ENCODE results near the gene GGA3.
"Not testable (repeated sequence)": the region's sequence is repeated elsewhere in the genome, so short reads cannot be mapped to it uniquely, and the experiment has no call there.

The GGA3 gene

DNA sequence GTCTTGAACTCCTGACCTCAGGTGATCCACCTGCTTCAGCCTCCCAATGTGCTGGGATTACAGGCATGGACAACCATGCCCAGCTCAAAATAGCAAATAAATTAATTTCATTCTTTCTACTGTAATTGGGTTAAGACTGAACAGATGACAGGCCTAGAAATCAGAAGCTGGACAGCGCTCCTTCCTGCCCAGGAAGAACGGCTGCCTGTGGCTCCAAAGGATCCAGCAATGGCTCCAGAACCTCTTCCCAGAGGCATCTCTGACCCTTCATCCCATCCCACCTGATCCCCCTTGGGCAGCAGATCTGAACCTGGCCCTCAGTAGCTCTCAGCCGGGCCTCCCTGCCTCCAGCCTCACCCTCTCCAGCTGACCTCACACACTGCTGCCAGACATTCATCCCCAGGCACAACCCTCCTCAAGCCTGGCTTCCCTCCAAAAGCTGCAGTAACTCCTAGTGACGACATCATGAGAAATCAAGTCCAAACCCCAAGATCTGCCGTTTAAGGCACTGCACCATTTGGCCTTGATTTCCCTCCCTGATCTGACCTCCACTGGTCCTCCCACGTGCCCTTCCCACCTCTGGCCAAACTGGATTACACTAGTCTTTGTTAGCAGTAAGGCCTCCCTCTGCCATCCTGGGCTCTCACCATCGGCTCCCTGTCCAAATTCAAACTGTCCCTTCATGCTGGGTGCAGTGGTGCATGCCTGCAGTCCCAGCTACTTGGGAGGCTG lies 12.7 kb upstream of the GGA3 start:
- no peak for DNase-seq

- DNase-seq = peak in 2 of 56 donors; percentile 4 to 16
Observed at GRCh38 chr17:75272848-75273184, 11.4 kb upstream of the GGA3 start.

DNA sequence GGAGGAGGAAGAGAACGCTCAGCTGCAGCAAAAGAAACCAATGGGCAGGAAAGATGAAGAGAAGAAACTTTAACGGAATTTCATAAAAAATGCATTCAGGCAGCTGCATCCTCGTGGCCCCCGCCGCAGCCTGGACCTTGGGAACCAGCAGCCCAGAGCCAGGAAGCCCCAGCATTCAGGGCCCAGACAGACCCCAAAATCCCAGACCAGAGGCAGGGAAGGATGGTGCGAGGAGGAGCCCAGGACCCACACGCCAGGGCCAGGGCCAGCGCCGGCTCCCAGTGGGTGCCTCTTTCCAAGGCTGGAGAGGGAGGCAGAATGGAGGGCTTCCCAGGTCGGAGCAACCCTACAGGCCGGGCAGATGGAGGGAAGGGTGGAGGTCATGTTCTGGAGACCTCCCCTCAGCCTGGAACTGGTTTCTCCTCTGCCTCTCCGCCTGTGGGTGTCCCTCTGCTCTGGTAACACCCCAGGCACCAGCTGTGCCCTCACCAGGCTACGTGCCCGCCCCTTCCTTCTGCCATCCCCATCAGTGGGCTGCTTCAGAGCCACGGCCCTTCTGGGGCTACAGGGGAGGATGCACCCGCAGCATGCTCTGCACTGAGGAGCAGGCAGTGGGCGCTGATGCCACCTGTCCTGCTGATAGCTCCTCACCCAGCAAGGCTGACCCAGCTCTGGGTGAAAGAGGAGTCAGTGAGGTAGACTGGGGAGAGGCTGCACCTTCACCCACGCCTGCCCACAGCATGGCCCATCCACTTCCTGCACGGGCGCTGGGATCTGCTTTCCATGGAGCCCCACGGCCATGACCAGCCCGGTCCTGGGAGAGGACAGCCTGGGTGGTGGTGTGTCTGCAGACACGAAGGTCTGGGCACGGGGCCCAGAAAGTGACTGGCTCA lies 10.8 kb upstream of the GGA3 start:
- peak in 24 of 56 donors; percentile 3 to 60 (median 26) for DNase-seq

DNA sequence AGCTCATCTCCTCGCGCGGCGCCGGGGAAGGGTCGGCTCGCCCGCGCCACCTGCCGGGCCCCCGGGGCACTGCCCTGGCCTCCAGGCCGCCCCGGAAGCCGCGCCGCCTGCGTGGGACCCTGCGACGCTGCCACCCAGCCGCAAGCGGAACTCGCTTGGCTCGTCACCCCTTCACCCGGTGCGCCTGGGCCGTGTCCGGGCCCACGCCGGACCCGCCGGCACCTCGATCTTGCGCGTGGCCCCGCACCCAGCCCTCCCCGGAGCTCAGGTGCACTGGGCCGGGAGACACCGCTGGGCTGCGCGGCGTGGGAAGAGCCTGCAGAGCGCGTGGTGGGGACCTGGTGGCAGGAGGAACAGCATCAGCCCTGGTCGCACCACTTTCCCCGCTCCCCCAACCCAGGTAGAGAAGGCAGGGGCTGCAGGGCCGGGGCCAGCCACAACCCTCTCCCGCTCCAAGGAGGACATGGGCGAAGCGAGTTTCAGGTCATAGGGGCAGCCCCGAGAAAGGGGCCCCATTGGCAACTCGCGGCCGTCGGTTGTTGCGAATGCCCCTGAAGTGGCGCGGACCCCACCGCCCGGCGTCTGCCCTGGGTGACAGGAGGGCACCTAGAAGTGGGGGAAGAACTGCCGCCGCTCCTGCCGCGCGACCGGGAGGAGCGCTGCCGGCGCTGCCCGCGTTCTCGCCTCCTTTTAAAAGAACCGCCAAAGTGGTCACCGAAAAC lies 10.0 kb upstream of the GGA3 start:
- DNase-seq = peak in 50 of 56 donors; percentile 17 to 86 (median 68)

GRCh38 chr17:75270966-75271232 lies 9.5 kb upstream of the GGA3 start, which contains the start of gene MIF4GD:
MIF4GD (minus strand) TSS chr17:75271231; CDS start chr17:75270195, 1,036 bp downstream.
- DNase-seq = peak in 1 of 56 donors; percentile 67

DNA sequence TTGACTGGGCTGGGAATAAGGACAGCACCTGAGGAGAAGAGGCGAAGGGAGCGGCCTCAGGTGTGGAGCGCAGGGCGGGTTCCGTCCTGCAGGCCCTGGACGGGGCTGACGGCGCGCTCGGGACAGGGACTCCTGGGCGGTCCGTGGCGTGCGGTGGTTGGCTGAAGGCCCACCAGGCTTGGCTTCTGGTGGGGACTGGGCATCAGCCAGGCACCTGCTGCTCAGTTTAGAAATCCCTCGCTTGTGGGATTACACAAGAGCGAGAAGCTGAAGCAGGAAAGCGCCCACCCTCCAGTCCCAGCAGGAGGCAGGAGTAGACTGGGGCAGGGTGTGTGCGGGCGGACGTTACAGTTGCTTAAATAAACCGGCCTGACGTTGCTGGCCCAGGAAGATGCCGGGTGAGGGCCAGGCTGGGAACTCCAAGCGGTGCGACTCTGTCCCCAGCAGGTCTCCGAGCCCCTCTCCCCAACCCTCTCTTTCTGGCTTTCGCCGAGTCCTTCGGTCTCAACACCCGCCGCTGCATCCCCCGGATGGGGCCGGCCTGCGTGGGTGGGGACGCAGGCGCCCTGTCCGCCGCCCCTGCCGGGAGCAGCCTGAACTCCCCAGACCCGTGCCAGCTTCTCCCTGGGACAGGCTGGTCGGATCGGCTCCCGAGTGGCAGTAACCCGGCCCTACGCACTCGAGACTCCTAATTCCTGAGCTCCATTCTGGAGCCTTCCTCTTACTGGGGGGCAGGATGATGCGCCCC lies 9.0 kb upstream of the GGA3 start:
- DNase-seq = peak in 42 of 56 donors; percentile 20 to 76 (median 57)

GRCh38 chr17:75269844-75270217 lies 8.4 kb upstream of the GGA3 start:
- no peak for DNase-seq

GRCh38 chr17:75267411-75268232 lies 6.2 kb upstream of the GGA3 start:
- DNase-seq = peak in 1 of 56 donors; percentile 43

GRCh38 chr17:75267153-75267410 lies 5.7 kb upstream of the GGA3 start:
- DNase-seq = peak in 9 of 56 donors; percentile 8 to 61 (median 46)

DNA sequence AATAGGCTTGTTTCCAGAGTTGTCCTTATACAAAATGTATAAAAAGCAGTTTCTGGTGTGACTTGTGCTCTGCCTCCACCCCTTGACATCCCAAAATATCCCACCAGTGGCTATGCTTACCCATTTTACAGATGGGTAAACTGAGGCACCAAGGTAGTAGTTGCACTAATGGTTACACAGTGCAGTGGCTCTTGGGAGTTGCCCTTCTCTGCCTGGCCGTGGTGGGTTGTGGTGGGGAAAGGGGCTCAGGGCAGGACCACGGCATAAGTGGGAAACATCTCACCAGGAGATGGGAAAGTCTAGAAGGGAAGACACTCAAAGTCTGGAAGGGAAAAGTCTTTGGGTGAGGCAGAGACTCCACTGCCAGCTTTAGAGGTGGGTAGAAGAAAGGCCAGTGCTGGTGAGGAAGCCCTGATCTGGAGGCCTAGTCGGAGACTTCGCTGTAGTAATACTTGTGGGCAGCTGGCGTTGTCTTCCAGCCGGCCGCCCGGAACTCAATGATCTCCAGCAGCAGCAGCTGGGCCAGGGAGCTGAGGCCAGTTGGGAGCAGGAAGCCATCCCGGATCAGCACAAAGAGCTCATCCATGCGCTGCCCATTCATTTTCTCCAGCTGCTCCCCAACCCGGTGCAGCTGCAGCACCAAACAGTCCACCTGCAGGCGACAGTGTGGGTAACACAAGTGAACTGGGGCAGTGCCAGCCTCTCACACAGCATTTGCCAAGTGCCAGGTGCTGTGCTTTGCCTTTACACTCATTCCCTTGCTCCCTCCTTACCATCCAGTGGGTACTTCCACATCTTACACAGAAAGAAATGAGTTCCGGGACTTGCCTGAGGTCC lies 5.1 kb upstream of the GGA3 start:
- peak in 28 of 56 donors; percentile 17 to 69 (median 44) for DNase-seq

DNA sequence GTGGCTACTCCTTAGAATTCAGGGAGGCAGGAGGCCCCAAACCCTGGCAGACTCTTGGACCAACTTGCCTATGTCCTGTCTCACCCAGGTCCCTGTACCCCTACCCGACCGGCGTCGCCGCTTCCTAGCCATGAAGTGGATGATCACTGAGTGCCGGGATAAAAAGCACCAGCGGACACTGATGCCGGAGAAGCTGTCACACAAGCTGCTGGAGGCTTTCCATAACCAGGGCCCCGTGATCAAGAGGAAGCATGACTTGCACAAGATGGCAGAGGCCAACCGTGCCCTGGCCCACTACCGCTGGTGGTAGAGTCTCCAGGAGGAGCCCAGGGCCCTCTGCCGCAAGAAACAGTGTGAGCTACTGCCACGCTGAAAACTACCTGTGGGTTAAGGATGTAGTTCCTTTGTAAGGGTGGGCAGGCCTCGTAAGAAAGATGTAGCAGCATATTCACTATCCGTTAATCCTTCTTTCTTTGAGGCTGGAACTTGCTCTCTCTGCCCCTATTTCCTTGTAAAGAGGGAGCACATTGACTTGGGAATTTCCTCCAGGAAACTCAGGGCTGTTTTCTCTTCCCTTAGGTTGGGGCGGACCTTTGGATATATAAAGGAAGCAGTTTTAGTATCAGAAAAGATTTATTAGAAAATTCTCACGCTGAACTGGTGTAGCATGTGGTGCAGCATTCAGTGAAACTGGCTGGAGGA lies 4.4 kb upstream of the GGA3 start:
- no peak for DNase-seq

DNA sequence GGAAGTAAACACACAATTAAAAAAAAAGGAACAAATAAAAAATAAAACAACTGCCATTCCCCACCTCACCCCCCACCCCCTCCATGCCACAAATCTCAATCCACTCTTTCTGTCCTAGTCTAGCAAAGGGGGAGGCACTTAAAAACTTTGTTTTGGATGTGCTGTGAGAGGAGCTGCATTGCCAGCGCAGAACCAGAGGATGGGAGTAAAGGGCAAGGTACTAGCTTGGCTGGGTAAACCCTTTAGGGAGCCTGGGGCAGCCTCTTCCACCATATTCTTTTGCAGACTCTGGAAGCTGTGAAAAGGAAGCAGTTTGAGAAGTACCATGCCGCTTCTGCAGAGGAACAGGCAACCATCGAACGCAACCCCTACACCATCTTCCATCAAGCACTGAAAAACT lies 1.6 kb upstream of the GGA3 start:
- no peak for DNase-seq

DNA sequence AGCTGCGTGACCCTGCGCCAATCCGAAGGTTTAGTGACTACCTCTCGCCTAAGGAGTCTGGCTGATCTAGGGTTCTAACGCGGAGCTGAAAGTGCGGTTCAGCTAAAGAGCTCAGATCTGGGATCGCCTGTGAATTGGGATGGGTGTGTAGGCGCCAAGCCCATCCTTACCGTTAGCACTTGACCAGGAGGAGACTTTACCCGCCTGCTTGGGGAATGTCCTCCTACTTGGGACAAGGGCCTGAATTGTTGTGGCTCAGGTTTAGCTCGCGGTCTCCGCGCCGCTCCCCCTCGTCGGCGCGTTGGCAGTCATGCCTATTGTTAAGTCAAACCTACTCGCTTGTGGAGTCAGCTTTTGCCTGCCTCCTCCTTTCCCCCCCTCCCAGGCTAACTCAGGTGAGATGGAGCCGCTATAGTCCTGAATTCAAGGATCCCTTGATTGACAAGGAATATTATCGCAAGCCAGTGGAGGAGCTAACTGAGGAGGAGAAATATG lies 753 bp upstream of the GGA3 start:
- DNase-seq = peak in 8 of 56 donors; percentile 31 to 63 (median 47)

DNA sequence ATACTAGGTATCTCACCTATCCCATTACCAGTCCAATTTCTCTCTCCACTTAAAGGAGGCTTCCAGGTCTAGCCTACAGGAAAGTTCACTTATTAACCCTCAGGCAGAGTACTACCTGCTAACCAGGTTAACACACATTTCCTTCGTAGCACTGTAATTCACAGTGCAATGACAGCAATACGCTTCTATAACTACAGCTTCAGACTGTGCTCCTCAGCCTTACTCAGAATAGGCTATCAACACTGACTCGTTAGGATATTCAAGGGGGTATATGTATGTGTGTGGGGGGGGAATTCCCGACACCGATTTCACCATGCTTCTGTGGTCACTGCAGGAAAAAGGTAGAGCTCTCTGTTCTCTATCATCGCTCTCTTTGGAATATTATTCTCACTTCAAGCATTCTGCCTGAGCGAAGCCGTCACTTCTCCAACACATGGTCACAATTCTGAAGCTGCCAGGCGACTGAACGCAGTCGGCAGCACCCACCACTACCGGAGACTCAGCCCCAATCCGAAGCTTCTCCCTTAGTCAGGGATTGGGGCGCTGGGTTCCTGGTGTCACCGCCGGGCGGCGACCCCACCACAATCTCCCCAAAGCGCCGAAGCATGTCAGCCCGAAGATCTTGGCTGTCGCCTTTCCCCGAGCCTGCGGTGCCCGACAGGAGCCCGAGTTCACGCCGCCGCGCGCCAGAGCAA lies 618 bp downstream of the GGA3 start:
- DNase-seq = peak in 3 of 56 donors; percentile 43 to 75 (median 59)

GRCh38 chr17:75257228-75257627 lies 4.2 kb downstream of the GGA3 start:
- DNase-seq = not testable (repeated sequence)

GRCh38 chr17:75255954-75256698 lies 5.3 kb downstream of the GGA3 start:
- not testable (repeated sequence) for DNase-seq

DNA sequence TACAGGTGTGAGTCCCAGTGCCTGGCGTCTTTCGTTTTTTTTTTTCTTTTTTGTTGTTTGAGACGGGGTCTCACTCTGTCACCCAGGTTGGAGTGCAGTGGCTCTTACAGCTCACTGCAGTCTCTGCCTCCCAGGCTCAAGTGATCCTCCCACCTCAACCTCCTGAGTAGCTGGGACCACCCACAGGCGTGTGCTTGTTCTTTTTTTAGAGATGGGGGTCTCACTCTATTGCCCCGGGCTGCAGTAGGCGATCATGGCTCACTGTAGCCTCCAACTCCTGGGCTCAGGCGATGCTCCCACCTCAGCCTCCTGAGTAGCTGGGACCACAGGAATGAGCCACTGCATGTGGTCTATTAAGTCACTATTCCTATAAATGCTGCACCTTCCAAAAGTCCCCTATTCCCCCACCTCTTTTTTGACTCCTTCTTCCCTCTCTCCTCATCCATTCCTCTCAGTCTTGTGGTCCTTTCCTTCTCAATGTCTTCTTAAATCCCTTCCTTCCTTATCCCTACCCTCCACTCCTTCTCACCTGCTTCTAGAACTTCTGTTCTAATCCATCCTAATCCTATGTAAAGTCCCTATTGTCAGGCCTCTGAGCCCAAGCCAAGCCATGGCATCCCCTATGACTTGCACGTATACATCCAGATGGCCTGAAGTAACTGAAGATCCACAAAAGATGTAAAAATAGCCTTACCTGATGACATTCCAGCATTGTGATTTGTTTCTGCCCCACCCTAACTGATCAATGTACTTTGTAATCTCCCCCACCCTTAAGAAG lies 9.2 kb downstream of the GGA3 start:
- no peak for DNase-seq

All from nucleus accumbens (tissue), 56 donors.